HTERT RPE-1 (cell line): Measurements from ENCODE around the gene CSMD2.
"Not testable (repeated sequence)": the region's sequence is repeated elsewhere in the genome, so short reads cannot be mapped to it uniquely, and the experiment has no call there.

Source experiments
- in situ Hi-C: fragments of 300-500 bp; cut with MboI; formaldehyde crosslinking; loops from 4 replicates; pipeline ENCODE4 v1.14.3; 2020; ENCODE audit warnings: low sequenced_read_pairs

The CSMD2 gene

GRCh38 chr1:34055818-34056217 lies 109.2 kb downstream of the CSMD2 start:
- in situ Hi-C loops, result no loop called here

- in situ Hi-C loops, result no loop called here
Measured at GRCh38 chr1:34054920-34055319, 110.1 kb downstream of the CSMD2 start.

- in situ Hi-C loops, result no loop called here
Measured at GRCh38 chr1:34053660-34054059, 111.4 kb downstream of the CSMD2 start.

GRCh38 chr1:34052565-34052964 lies 112.5 kb downstream of the CSMD2 start:
- in situ Hi-C loops, result no loop called here

DNA sequence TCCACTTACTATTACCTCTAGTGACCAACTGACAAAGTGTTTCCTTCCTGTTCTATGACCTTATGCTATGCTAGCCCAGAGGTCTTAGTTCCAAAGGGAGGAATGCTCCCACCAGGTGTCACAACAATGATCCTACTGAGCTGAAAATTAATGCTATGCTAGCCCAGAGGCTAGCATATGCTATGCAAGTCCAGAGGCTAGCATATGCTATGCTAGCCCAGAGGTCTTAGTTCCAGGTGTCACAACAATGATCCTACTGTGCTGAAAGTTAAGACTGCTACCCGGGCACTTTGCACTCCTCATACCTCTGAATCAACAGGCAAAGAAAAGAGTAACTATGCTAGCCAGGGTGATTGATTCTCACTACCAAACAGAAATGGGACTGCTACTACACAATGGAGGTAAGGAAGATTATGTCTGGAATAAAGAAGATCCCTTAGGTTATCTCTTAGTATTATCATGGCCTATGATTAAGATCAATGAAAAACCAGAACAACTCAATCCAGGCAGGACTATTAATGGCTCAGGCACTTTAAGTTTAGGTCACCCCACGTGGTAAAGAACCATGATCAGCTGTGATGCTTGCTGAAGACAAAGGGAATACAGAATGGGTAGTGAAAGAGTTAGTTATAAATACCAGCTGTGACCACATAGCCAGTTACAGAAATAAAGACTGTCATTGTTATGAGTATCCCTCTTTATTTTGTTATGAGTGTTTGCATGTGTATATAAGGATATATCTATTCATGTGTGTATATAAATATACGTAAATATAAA lies 114.1 kb downstream of the CSMD2 start:
- in situ Hi-C loops, result no loop called here

DNA sequence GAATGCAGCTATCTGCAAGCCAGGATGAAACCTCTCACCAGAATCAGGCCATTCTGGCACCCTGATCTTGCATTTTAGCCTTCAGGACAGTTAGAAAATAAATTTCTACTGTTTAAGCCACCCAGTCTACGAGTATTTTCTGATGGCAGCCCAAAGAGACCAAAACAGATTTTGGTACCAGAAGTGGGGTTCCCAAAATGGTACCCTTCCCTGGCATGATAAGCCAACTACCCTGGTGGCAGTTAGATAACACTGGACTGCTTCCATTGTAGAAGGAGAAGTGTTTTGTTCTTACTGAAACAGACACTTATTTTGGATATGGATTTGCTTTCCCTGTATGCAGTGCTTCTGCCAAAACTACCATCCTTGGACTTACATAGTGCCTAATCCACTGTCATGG lies 115.0 kb downstream of the CSMD2 start:
- in situ Hi-C loops, result no loop called here

DNA sequence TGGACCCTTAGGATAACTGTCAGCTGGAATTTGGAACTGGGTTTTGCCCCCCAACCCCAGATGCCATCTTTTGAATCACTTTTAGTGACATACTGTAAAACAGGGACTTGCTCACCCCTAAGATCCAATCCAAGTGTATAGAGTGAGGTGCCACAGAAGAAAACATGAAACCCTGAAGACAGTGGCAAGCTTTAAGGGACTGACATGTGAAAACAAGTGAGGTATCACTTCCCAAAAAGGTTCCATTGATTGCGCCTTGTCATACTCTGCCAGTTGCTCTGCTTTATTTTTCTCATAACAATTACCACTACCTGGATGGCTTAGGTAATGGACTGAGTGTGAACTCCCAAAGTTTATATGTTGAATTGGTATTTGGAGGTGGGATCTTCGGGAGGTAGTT lies 115.6 kb downstream of the CSMD2 start:
- in situ Hi-C loops, result no loop called here

DNA sequence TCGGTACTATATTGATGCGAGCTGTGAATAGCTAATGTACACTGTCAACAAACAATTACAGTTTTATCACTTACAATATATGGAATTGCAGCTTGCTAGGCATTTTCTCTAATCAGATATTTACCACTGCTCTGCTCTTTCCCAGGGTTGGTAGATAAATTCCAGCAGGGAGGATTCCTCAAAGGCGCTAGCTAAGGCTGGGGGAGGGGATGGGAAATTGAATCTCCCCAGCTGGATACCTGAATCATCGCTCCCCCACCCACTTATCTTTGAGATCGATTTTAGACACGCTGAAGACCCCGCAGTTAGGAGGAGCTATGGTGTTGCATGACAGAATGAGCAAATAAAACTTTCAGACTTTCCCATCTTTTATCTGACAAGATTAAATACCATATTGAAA lies 127.2 kb downstream of the CSMD2 start:
- in situ Hi-C loops, result no loop called here

DNA sequence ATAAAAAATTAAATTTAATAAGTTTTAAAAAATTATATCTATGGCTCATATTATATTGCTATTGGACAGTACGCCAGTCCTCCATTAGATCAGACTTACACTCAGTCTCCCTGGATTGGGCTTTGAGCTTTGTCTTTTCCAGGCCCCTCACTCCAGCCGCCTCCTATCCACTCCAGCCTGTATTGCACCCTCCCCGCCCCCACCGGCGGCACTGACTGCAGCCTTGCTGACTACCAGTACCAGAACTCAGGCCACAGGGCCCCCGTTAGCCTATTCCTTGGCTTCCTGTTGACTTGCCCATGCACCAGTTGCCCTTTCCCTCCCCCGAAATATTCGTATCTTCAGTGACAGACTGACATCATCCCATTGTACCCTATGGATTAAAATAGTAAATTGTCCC lies 127.9 kb downstream of the CSMD2 start:
- in situ Hi-C loops, result no loop called here

DNA sequence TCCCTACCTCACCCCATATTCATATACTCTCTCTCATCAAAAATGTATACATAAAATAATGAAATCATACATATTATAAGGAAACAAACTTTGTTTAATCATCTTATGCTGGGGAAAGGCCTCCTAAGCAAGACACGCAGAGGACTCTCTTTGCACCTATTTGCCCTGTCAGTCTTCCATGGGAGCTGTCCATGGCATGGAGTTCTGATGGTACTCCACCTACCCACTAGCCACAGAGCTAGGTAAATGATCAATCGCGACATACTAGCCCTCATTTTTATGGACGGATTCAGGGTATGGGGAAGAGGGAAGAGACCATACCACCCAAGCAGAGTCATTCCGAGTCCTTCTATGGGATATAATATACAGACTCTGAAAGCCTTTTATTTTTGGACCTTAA lies 131.0 kb downstream of the CSMD2 start:
- in situ Hi-C loops, result no loop called here

DNA sequence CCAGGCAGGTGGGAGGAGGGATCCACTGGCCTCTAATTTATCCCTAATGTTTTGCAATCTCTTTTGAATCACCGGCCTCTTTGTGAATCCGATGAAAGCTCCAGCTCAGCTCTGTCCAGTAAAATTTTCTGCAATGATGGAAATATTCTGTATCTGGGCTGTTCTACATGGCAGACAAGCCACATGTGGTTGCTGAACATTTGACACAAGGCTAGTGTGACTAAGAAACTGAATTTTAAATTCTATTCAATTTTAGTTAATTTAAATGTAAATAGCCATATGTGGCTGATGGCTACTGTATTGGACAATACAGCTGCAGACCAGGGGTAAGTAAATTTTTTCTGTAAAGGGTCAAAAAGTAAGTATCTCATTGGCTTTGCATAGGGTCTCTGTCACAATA lies 135.1 kb downstream of the CSMD2 start:
- in situ Hi-C loops, result no loop called here

DNA sequence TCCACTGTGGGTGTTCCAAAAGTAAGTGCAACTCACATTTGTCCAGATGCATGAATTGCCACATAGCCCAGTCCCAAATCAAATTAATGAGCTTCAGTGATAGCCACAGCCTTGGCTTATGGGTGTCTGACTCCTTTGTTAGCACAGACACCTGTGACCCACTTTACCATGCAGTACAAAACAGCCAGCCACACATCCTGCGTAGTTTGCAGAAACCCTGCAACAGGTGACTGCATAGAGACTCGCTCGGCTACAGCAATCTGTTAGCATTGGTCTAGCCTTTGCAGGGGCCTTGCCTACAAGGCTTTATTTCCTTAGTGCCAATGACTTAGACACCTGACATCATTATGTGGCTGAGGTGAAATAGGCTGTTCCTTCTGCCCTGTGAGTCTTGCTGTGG lies 135.5 kb downstream of the CSMD2 start:
- in situ Hi-C loops, result no loop called here

GRCh38 chr1:34028381-34029055 lies 136.5 kb downstream of the CSMD2 start:
- in situ Hi-C loops, result no loop called here

DNA sequence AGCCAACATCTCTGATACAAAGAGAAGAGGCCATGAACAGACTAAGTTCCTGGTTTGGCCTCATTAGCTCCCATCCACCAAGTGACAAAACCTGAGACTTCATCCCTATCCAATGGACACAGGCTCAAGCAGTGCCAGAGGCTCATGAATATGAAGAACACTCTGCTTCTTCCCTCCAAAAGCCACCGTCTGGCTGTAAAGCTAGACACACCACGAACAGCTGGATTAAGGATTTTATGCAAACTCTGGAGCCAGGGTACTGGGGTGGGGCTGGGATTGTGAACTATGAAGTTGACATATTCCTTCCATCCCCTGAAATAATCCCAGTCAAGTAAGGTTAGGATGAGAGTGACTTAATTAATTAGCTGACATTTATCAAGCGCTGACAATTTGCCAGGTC lies 139.4 kb downstream of the CSMD2 start:
- in situ Hi-C loops, result no loop called here

- in situ Hi-C loops, result no loop called here
Measured at GRCh38 chr1:34024485-34024884, 140.5 kb downstream of the CSMD2 start.

DNA sequence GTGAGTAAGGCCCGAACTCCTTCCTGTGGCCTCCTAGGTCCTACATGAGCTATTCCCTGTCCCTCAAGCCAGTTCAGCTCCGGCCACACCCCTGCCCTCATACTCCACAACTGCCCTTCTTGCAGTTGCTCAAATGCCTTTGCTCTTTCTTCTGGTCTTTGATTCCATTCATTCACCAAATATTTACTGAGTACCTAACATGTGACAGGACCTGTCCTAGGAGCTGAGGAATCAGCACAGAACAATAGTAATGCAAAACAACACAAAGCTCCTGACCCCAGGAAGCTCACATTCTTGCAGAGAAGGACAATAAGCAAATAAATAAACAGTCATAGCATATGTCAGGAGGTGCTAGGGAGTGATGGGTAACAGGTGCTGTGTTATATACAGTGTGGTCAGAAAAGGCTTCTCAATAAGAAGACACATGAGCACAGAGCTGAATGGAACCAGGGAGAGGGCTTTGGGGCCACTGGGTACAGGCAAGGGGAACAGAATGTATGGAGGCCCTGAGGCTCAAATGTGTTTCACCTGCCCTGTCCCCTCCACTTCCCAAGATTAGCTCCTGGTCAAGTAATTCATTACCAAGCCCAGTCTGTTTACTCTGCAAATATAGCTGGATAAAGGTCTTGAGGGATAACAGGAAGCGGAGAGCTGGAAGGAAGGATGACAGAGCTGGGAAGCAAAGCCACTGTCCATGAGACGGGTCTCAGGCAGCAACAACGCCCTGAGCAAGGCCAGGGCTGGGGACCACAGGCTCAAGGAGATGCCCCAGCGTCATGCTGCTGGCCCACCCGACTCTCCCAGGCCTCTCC lies 145.1 kb downstream of the CSMD2 start:
- in situ Hi-C loops, result no loop called here

DNA sequence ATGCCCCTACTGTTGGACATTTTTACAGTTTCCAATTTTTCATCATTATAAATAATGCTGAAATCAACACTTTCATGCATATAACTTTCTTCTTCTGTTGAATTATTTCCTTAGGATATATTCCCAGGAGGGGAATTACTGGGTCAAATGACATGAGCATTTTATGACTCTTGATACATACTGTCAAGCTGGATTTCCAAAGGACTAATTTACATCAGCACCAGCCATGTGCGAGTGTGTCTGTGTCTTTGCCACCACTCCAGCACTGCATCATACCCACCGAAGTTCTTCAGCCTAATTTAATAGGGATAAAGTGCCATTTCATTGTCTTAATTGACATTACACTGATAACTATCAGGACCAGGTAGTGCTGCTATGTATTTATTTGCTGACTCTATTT lies 146.7 kb downstream of the CSMD2 start:
- in situ Hi-C loops, result no loop called here

DNA sequence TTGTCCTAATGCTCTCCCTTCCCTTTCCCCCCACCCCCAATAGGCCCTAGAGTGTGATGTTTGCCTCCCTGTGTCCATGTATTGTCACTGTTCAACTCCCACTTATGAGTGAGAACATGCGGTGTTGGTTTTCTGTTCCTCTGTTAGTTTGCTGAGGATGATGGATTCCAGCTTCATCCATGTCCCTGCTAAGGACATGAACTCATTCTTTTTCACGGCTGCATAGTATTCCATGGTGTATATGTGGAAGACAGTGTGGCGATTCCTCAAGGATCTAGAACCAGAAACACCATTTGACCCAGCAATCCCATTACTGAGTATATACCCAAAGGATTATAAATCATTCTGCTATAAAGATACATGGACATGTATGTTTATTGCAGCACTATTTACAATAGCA lies 148.7 kb downstream of the CSMD2 start:
- in situ Hi-C loops, result not testable (repeated sequence)

DNA sequence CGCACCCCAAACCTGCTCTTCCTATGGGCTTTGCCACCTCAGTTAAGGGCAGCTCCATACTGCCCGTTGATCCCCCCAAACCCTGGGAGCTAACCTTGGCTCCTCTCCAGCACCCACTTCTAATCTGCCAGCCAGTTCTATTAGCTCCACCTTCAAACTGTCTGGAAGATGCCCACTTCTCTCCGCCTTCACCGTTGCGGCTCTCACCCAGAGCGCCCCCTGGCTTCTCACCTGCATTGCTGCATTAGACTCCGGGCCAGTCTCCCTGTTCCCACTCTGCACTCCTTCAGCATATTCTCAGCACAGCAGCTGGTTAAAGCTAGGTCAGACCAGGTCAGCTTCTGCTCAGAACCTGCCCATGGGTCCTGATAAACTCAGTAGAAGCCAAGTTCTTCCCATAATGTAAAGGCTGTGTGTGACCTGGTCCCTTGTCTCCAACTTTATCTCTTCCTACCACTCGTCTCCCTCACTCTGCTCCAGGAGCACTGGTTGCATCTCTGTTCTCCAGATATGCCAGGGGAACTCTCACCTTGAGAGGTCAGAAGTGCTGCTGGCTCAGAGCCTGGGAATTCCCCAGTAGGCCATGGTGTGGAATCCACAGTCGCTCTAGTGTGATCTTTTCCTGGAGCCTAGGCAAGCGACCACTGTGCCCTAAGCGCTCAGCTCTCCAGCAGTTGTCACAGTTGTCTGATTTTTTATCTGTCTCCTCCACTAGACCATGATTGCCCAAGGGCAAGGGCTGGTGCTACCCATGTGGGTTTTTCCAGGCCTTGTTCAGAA lies 150.9 kb downstream of the CSMD2 start:
- in situ Hi-C loops, result no loop called here

GRCh38 chr1:34013136-34013535 lies 151.9 kb downstream of the CSMD2 start:
- in situ Hi-C loops, result no loop called here

DNA sequence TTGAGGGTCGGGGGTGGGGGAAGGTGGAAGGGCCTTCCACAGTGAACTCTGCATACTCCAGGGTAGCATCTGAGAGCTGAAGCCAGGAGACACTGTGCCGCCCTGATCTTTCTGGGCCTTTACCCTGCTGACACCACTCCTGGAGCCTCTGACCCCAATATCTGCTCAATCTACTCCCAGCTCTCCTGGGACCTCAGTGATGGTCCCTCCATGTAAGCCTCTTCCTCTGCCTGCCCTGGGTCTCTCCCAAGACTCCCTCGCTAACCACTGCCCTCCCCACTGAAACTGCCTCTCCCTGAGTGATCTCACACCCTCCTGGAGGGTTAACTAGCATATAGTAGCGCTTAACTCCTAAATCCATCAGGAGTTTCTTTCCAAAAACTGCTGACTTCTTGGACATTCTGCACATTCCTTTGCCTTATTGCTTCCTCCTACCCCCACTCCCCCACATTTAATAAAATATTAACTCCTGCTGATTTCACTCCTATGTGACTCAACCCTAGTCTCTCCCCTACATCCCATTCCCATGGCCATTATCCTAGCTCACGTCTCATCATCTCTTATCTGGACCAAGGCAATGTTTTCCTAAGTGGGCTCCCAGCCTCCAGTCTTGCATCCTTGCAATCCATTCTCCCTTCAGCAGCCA lies 155.6 kb downstream of the CSMD2 start:
- in situ Hi-C loops, result no loop called here
